ENCODE data around the gene GRM7. TPM values are rescaled to one million over a fixed set of nuclear protein-coding genes. Genes with fewer than 3 reads are reported as not detected.

Gene GRM7
- polyA plus RNA-seq, 1 experiment = not detected

DNA sequence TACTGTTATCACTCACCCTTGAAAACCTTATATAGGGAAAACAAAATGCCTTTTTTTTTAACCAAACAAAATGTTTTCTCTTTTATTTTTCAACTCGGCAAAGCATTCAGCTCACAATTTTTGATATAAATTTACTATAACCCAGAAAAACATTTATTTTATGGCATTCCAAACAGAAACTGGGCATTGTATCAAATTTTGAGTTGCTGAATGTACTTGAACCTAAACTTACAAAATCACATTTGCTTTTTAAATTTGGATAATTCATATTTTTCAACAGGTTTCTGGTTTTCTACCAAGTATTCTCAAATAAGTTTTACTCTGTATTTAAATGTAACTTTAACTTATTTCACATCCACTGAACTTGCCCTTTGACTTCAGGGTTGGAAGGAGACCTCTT, 405.6 kb downstream of the GRM7 start:
- DNase-seq (ENCODE audit: low read depth, low spot score) = no peak
- POLR2A ChIA-PET = no interaction called here
- peaks cover 27% of the 10 kb centered on the region for H3K9me3 ChIP-seq (ENCODE audit: control insufficient read depth, insufficient read depth, low read length)
- TF ChIP-seq CTCF (IDR thresholded peaks at IDR 0.05; ENCODE audit: low read depth, low read length) = no peak
- no peaks in the 10 kb centered on the region for H3K27me3 ChIP-seq (ENCODE audit: control insufficient read depth, insufficient read depth, low read length)
- no peak overlapping the region for H3K27ac ChIP-seq (ENCODE audit: low read depth, low read length)
- no peak overlapping the region for H3K4me3 ChIP-seq (ENCODE audit: low read depth, low read length)
- CTCF ChIA-PET = no interaction called here

DNA sequence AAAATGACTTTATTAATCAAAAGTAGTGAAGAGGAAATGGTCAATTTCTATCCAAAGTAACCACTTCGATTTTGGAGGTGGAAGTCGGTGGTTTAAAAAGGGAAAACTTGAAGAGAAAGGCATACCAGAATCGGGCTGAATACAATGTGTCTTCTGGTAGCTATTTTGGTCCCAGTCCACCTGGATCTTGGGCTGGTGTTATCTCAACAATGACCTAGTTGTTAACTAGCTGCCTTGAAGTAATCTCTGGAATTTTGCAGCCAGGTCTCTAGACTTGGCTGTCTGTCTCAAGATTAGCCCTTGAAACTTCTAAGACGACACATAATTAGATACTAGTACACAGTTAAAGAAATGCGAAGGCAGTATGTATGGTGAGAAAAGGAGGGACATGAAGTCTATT, 409.8 kb downstream of the GRM7 start:
- peaks cover 13% of the 10 kb centered on the region for H3K9me3 ChIP-seq (ENCODE audit: control insufficient read depth, insufficient read depth, low read length)
- POLR2A ChIA-PET = no interaction called here
- CTCF ChIA-PET = no interaction called here
- DNase-seq (ENCODE audit: low read depth, low spot score) = no peak
- no peak for TF ChIP-seq CTCF (IDR thresholded peaks at IDR 0.05; ENCODE audit: low read depth, low read length)
- H3K4me3 ChIP-seq (ENCODE audit: low read depth, low read length) = no peak overlapping the region
- H3K27me3 ChIP-seq (ENCODE audit: control insufficient read depth, insufficient read depth, low read length) = no peaks in the 10 kb centered on the region
- H3K27ac ChIP-seq (ENCODE audit: low read depth, low read length) = no peak overlapping the region

DNA sequence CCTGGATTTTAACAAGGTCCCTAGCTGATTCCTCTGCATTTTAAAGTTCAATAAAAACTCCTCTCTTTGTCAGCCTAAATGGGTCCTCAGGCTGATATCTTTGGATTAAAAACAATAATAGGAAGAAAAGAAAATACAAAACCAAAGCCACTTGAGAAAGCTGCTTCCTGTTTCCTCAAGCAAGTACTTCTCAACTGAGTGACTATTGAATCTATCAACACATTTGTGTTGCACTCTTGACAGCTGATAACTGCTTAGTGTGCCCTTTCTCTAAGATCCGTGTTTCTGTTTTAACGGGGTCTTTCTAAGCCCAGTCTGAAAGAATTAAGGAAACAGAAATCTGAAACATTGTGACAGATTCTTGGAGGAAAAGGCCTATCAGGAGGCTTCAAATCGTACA, 410.7 kb downstream of the GRM7 start:
- H3K4me3 ChIP-seq (ENCODE audit: low read depth, low read length) = no peak overlapping the region
- TF ChIP-seq CTCF (IDR thresholded peaks at IDR 0.05; ENCODE audit: low read depth, low read length) = no peak
- H3K27me3 ChIP-seq (ENCODE audit: control insufficient read depth, insufficient read depth, low read length) = no peaks in the 10 kb centered on the region
- DNase-seq (ENCODE audit: low read depth, low spot score) = no peak
- ChIA-PET POLR2A (no interaction called here), CTCF (no interaction called here)
- H3K9me3 ChIP-seq (ENCODE audit: control insufficient read depth, insufficient read depth, low read length) = peaks cover 13% of the 10 kb centered on the region
- no peak overlapping the region for H3K27ac ChIP-seq (ENCODE audit: low read depth, low read length)

DNA sequence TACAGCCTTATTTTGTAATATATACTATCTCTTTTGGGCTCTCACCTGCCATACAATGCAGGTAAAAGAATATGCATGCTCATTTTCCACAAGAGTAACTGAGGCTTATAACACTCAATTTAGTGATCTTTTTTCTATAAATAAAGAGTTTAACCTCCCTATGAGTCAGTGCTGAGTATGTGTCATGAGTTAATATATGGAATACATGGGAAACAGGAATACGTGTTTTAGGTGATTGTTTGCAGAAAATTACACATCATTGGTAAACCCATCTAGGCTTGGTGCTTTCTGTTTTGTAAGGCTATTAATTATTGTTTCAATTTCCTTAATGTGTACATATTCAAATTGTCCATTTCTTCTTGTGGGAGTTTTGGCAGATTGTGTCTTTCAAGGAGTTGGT, 411.3 kb downstream of the GRM7 start:
- CTCF ChIA-PET = no interaction called here
- Histone ChIP-seq H3K4me3 (ENCODE audit: low read depth, low read length) (no peak overlapping the region), H3K27ac (ENCODE audit: low read depth, low read length) (no peak overlapping the region), H3K27me3 (ENCODE audit: control insufficient read depth, insufficient read depth, low read length) (no peaks in the 10 kb centered on the region), H3K9me3 (ENCODE audit: control insufficient read depth, insufficient read depth, low read length) (peaks cover 13% of the 10 kb centered on the region)
- POLR2A ChIA-PET = no interaction called here
- no peak for TF ChIP-seq CTCF (IDR thresholded peaks at IDR 0.05; ENCODE audit: low read depth, low read length)
- DNase-seq (ENCODE audit: low read depth, low spot score) = no peak

GRCh38 chr3:7275396-7275795, 414.5 kb downstream of the GRM7 start:
- ChIA-PET CTCF (no interaction called here), POLR2A (no interaction called here)
- no peak for TF ChIP-seq CTCF (IDR thresholded peaks at IDR 0.05; ENCODE audit: low read depth, low read length)
- Histone ChIP-seq H3K27ac (ENCODE audit: low read depth, low read length) (no peak overlapping the region), H3K4me3 (ENCODE audit: low read depth, low read length) (no peak overlapping the region), H3K27me3 (ENCODE audit: control insufficient read depth, insufficient read depth, low read length) (no peaks in the 10 kb centered on the region), H3K9me3 (ENCODE audit: control insufficient read depth, insufficient read depth, low read length) (no peaks in the 10 kb centered on the region; the same call in none of the 2 replicates)
- no peak for DNase-seq (ENCODE audit: low read depth, low spot score)

All from AG04450 (cell line).